HepG2 (cell line): ENCODE data around the gene SLC22A23. TPM values are rescaled to one million over a fixed set of nuclear protein-coding genes. Genes with fewer than 3 reads are reported as not detected.

Experiments
- ATAC-seq: fragments of 200-7000 bp; cut with Tn5 transposase; 3 replicates; pipeline ENCODE4 v1.9.1; 2020; ENCODE audit warnings: mild to moderate bottlenecking, moderate library complexity
- BruUV-seq: library from RNA; stranded (reverse); fragments of 400-500 nt; replicated peaks from 2 replicates; lab custom pipeline; 2021; lab: Mats Ljungman, UMichigan
- CTCF ChIA-PET: fragments of 300-600 bp; formaldehyde crosslinking; extraction: SDS; loops from one replicate; lab custom pipeline; 2021; ENCODE audit warnings: low total read pairs, inconsistent platforms, low intra/inter-chr PET ratio; lab: Yijun Ruan, JAX
- POLR2A ChIA-PET: fragments of 350-600 bp; sonication (Branson Sonifier 250); formaldehyde crosslinking; loops from one replicate; lab custom pipeline; 2020; ENCODE audit warnings: antibody characterized with exemption, inconsistent platforms; lab: Yijun Ruan, JAX
- DNase-seq: peaks from one replicate; pipeline ENCODE4 v3.0.0-alpha.2; 2015; ENCODE audit warnings: low spot score
- FAIRE-seq: peaks from 3 replicates; lab custom pipeline; 2011; peaks lifted over from hg19 to GRCh38; lab: Jason Lieb, UNC
- H2AFZ ChIP-seq: one replicate; pipeline ENCODE4 v1.6.1; 2011; ENCODE audit warnings: low read length, inconsistent platforms
- H3K27ac ChIP-seq: fragments of 300-600 bp; 3 replicates; pipeline ENCODE4 v1.8.0; 2011; ENCODE audit warnings: mixed run types, mild to moderate bottlenecking, mixed read lengths, low read length, inconsistent platforms; ENCODE audit not compliant: insufficient read depth; ENCODE audit errors: extremely low read length
- H3K27me3 ChIP-seq, 2 experiments: fragments of 200-600 bp in 1 of 2; 2 replicates in 1 of 2; 3 replicates in 1 of 2; pipeline versions ENCODE4 v1.6.0 to v1.8.0; 2011; ENCODE audit warnings: low read length in 2 of 2, mild to moderate bottlenecking in 2 of 2, moderate library complexity in 2 of 2, inconsistent platforms in 1 of 2; ENCODE audit not compliant: insufficient read depth in 2 of 2, control insufficient read depth in 1 of 2
- H3K36me3 ChIP-seq, 2 experiments: fragments of 200-600 bp in 1 of 2; replicated peaks in 1 of 2; 2 replicates in 1 of 2; 3 replicates in 1 of 2; pipeline versions ENCODE4 v1.5.1 to v1.8.0; 2011; ENCODE audit warnings: low read length in 2 of 2, inconsistent platforms in 1 of 2; ENCODE audit not compliant: insufficient read depth in 2 of 2, control insufficient read depth in 1 of 2
- H3K4me1 ChIP-seq: 2 replicates; pipeline ENCODE4 v1.5.1; 2012; ENCODE audit warnings: low read length, inconsistent platforms; ENCODE audit not compliant: insufficient read depth
- H3K4me2 ChIP-seq: 2 replicates; pipeline ENCODE4 v1.6.0; 2011; ENCODE audit warnings: low read depth, low read length, inconsistent platforms
- H3K4me3 ChIP-seq, 3 experiments: fragments of 200-600 bp in 1 of 3; sonication (generic), shearing (Covaris generic) in 1 of 3; replicated peaks in 1 of 3; 2 replicates each; pipeline ENCODE4 v1.5.1; 2011 to 2016; ENCODE audit warnings: low read length in 3 of 3, inconsistent platforms in 2 of 3, low read depth in 2 of 3, mild to moderate bottlenecking in 2 of 3, control low read depth in 1 of 3, mixed read lengths in 1 of 3; ENCODE audit not compliant: insufficient read depth in 1 of 3
- H3K79me2 ChIP-seq: one replicate; pipeline ENCODE4 v1.6.1; 2011; ENCODE audit warnings: low read length, inconsistent platforms; ENCODE audit not compliant: insufficient read depth
- H3K9ac ChIP-seq: 2 replicates; pipeline ENCODE4 v1.6.0; 2011; ENCODE audit warnings: mild to moderate bottlenecking, low read depth, low read length, inconsistent platforms; ENCODE audit not compliant: insufficient read depth
- H3K9me3 ChIP-seq: 2 replicates; pipeline ENCODE4 v1.5.1; 2012; ENCODE audit warnings: mild to moderate bottlenecking, low read length
- H4K20me1 ChIP-seq: 2 replicates; pipeline ENCODE4 v1.6.0; 2011; ENCODE audit warnings: inconsistent platforms, mild to moderate bottlenecking, low read length, moderate library complexity; ENCODE audit not compliant: insufficient read depth
- ASH2L ChIP-seq: fragments of 300-600, 200-600 bp; sonication (generic); IDR thresholded peaks from 2 replicates; pipeline ENCODE4 v1.7.0; 2017; ENCODE audit warnings: low read depth, mild to moderate bottlenecking, moderate library complexity, mixed read lengths, low read length; ENCODE audit not compliant: insufficient read length
- PHF21A ChIP-seq: sonication (generic); formaldehyde crosslinking; IDR thresholded peaks from 2 replicates; pipeline ENCODE4 v1.5.0; 2020; ENCODE audit warnings: mild to moderate bottlenecking, missing genetic modification reagents
- SNAPC2 ChIP-seq: sonication (generic); formaldehyde crosslinking; IDR thresholded peaks from 2 replicates; pipeline ENCODE4 v1.8.1; 2022; ENCODE audit warnings: mild to moderate bottlenecking, missing genetic modification reagents
- SYNCRIP ChIP-seq: fragments of 200-400 bp; formaldehyde crosslinking; IDR thresholded peaks from 2 replicates; pipeline ENCODE4 v1.6.1; 2018; ENCODE audit warnings: mild to moderate bottlenecking, low read depth, low read length; ENCODE audit not compliant: insufficient read depth
- TAF15 ChIP-seq: fragments of 200-400 bp; formaldehyde crosslinking; IDR thresholded peaks from one replicate; pipeline ENCODE4 v1.6.1; 2018; ENCODE audit warnings: mild to moderate bottlenecking, low read depth, low read length; ENCODE audit not compliant: poor library complexity, severe bottlenecking
- TCF12 ChIP-seq, 2 experiments: fragments of 450-650 bp in 1 of 2; sonication (generic) in 1 of 2; formaldehyde crosslinking in 1 of 2; IDR thresholded peaks; 2 replicates each; pipeline versions ENCODE4 v1.6.1 to v1.8.0; 2017 to 2022; ENCODE audit warnings: antibody characterized with exemption in 1 of 2, mild to moderate bottlenecking in 1 of 2, missing genetic modification reagents in 1 of 2, moderate library complexity in 1 of 2
- TFDP1 ChIP-seq: IDR thresholded peaks from 2 replicates; pipeline ENCODE4 v1.6.1; 2016; ENCODE audit warnings: missing compliant biosample characterization, missing genetic modification reagents, borderline replicate concordance
- WIZ ChIP-seq: sonication (generic); formaldehyde crosslinking; IDR thresholded peaks from 2 replicates; pipeline ENCODE4 v1.5.1; 2020; ENCODE audit warnings: mild to moderate bottlenecking, missing genetic modification reagents
- ZBTB8A ChIP-seq: sonication (generic); formaldehyde crosslinking; IDR thresholded peaks from 2 replicates; pipeline ENCODE4 v1.4.0; 2020; ENCODE audit warnings: mild to moderate bottlenecking, low read depth, missing genetic modification reagents, borderline replicate concordance
- ZFYVE20 ChIP-seq: sonication (generic); formaldehyde crosslinking; IDR thresholded peaks from 2 replicates; pipeline ENCODE4 v1.8.0; 2023; ENCODE audit warnings: low read depth, mild to moderate bottlenecking, moderate library complexity, missing genetic modification reagents, borderline replicate concordance
- ZIK1 ChIP-seq: sonication (generic); formaldehyde crosslinking; IDR thresholded peaks from 2 replicates; pipeline ENCODE4 v1.5.0; 2020; ENCODE audit warnings: mild to moderate bottlenecking, low read depth, missing genetic modification reagents, borderline replicate concordance
- ZNF562 ChIP-seq: sonication (generic); formaldehyde crosslinking; IDR thresholded peaks from 2 replicates; pipeline ENCODE4 v1.8.0; 2022; ENCODE audit warnings: missing genetic modification reagents, borderline replicate concordance
- ZNF709 ChIP-seq: sonication (generic); formaldehyde crosslinking; IDR thresholded peaks from 2 replicates; pipeline ENCODE4 v1.5.0; 2020; ENCODE audit warnings: mild to moderate bottlenecking, missing genetic modification reagents
- WGBS: methylation state at CpG from one replicate; pipeline ENCODE4 v1.1.6; 2017; ENCODE audit warnings: low lambda C conversion rate; 5-methylcytosine and 5-hydroxymethylcytosine counted together
- in situ Hi-C: cut with HindIII; loops from 2 replicates; pipeline ENCODE4 v1.10.0; 2017; ENCODE audit warnings: low pct_unique_long_range_greater_than_20kb; ENCODE audit not compliant: extremely low pct_ligation_motif_present
- intact Hi-C: fragments of 100-400 bp; cut with micrococcal nuclease; formaldehyde crosslinking; loops from one replicate; pipeline ENCODE4 v1.10.0; 2022; ENCODE audit not compliant: unreplicated experiment
- polyA plus RNA-seq, 8 experiments: library from polyadenylated mRNA; depleted of rRNA in 3 of 8; stranded (reverse) in 7 of 8; unstranded in 1 of 8; fragments of >200 nt; fragmentation: Illumina TruSeq in 4 of 8; extraction: Trizol in 4 of 8; gene quantifications; 2 replicates each; pipeline versions ENCODE4 v1.2.1 to v1.2.3, GENCODE V29; 2011 to 2016; ENCODE audit warnings: low read depth in 4 of 8, missing spikeins in 1 of 8, mixed read lengths in 1 of 8; ENCODE audit not compliant: insufficient read depth in 1 of 8
- total RNA-seq, 5 experiments: library from RNA; depleted of rRNA; stranded (reverse); fragments of >200 nt; fragmentation: Illumina TruSeq; extraction: Trizol; gene quantifications; 2 replicates each; pipeline ENCODE4 v1.2.3, GENCODE V29; 2016; ENCODE audit warnings: low read depth in 1 of 5

Gene SLC22A23
- total and polyA plus RNA-seq, 2 of the 13 experiments (the other 11 are each of a cell fraction or from before 2014, with no cell fraction given), result 11.8 to 17.5 TPM

GRCh38 chr6:3466488-3467219 lies 9.8 kb upstream of the SLC22A23 start:
- no peak for ATAC-seq
- Histone ChIP-seq H3K27ac (no peak overlapping the region), H3K4me3 (no peak overlapping the region), H2AFZ (no peak overlapping the region), H3K9ac (no peak overlapping the region), H3K9me3 (no peaks in the 10 kb centered on the region), H3K36me3 (no peaks in the 10 kb centered on the region), H3K4me1 (peaks cover 12% of the 10 kb centered on the region), H3K27me3 (peaks cover 0 to 5% of the 10 kb centered on the region in 2 experiments; a peak in 1 of 5 replicates), H3K79me2 (no peaks in the 10 kb centered on the region), H3K4me2 (no peak overlapping the region), H4K20me1 (no peaks in the 10 kb centered on the region)
- in situ Hi-C loops (no loop called here), intact Hi-C loops (no loop called here)
- DNase-seq, result no peak
- TF ChIP-seq PHF21A (CRISPR knock-in tag), result no peak
- TF ChIP-seq TAF15, result no peak
- TF ChIP-seq TFDP1, result no peak
- no peak for TF ChIP-seq SNAPC2
- no peak for TF ChIP-seq WIZ (CRISPR knock-in tag)
- no peak for TF ChIP-seq ZNF709 (CRISPR knock-in tag)
- no peak for TF ChIP-seq ZBTB8A
- no peak for TF ChIP-seq ZNF562 (CRISPR knock-in tag)
- no peak for TF ChIP-seq TCF12 (IDR thresholded peaks at IDR 0.05)
- no peak for TF ChIP-seq TCF12 (CRISPR knock-in tag; IDR thresholded peaks at IDR 0.05)
- TF ChIP-seq ZIK1 (CRISPR knock-in tag), result no peak
- no peak for TF ChIP-seq ZFYVE20 (CRISPR knock-in tag)
- TF ChIP-seq SYNCRIP, result no peak
- TF ChIP-seq ASH2L, result no peak
- BruUV-seq, result no TSS peak
- WGBS, result 68% methylated on average over 6 of the region's 6 CpGs
- CTCF ChIA-PET, result no interaction called here
- no peak for FAIRE-seq
- POLR2A ChIA-PET, result no interaction called here
